Keratinocyte (primary cell): Measurements from ENCODE around the gene TRPM6. TPM values are rescaled to one million over a fixed set of nuclear protein-coding genes. Genes with fewer than 3 reads are reported as not detected.

Source experiments
- DNase-seq: peaks from one replicate; pipeline ENCODE4 v3.0.0-alpha.2; 2011; ENCODE audit warnings: low read depth, missing footprints, low spot score
- FAIRE-seq: peaks from 2 replicates; lab custom pipeline; 2011; peaks lifted over from hg19 to GRCh38; lab: Jason Lieb, UNC
- H2AFZ ChIP-seq: 2 replicates; pipeline ENCODE4 v1.6.0; 2012; ENCODE audit warnings: low read length, control low read depth, inconsistent platforms; ENCODE audit not compliant: control insufficient read depth
- H3K27ac ChIP-seq: 2 replicates; pipeline ENCODE4 v1.5.1; 2011; ENCODE audit warnings: low read length; ENCODE audit not compliant: control insufficient read depth, insufficient read depth
- H3K27me3 ChIP-seq: 3 replicates; pipeline ENCODE4 v1.6.0; 2011; ENCODE audit warnings: low read length; ENCODE audit not compliant: control insufficient read depth, insufficient read depth; ENCODE audit errors: extremely low read depth
- H3K36me3 ChIP-seq, 2 experiments: 2 replicates in 1 of 2; 3 replicates in 1 of 2; pipeline ENCODE4 v1.5.1; 2011; ENCODE audit warnings: low read length in 2 of 2, mild to moderate bottlenecking in 1 of 2; ENCODE audit not compliant: control insufficient read depth in 2 of 2, insufficient read depth in 2 of 2; ENCODE audit errors: extremely low read depth in 1 of 2
- H3K4me1 ChIP-seq: 3 replicates; pipeline ENCODE4 v1.5.1; 2011; ENCODE audit warnings: low read length; ENCODE audit not compliant: control insufficient read depth, insufficient read depth; ENCODE audit errors: extremely low read depth
- H3K4me2 ChIP-seq: 3 replicates; pipeline ENCODE4 v1.6.0; 2011; ENCODE audit warnings: low read depth, low read length; ENCODE audit not compliant: control insufficient read depth, insufficient read depth; ENCODE audit errors: extremely low read depth
- H3K4me3 ChIP-seq, 3 experiments: fragments of 200-600 bp in 1 of 3; sonication (generic) in 1 of 3; 2 replicates in 2 of 3; 3 replicates in 1 of 3; pipeline ENCODE4 v1.5.1; 2011 to 2016; ENCODE audit warnings: low read length in 3 of 3, mild to moderate bottlenecking in 3 of 3, control low read depth in 2 of 3, inconsistent platforms in 1 of 3, low read depth in 1 of 3, mixed read lengths in 1 of 3, mixed run types in 1 of 3, moderate library complexity in 1 of 3; ENCODE audit not compliant: control insufficient read depth in 2 of 3, insufficient read depth in 2 of 3; ENCODE audit errors: extremely low read depth in 1 of 3
- H3K79me2 ChIP-seq: 2 replicates; pipeline ENCODE4 v1.6.0; 2012; ENCODE audit warnings: low read length; ENCODE audit not compliant: control insufficient read depth, insufficient read depth
- H3K9ac ChIP-seq: 3 replicates; pipeline ENCODE4 v1.6.0; 2011; ENCODE audit warnings: low read length; ENCODE audit not compliant: control insufficient read depth, insufficient read depth; ENCODE audit errors: extremely low read depth
- H3K9me1 ChIP-seq: 3 replicates; pipeline ENCODE4 v1.6.0; 2011; ENCODE audit warnings: low read length; ENCODE audit not compliant: control insufficient read depth, insufficient read depth; ENCODE audit errors: extremely low read depth
- H3K9me3 ChIP-seq: 2 replicates; pipeline ENCODE4 v1.5.1; 2012; ENCODE audit warnings: low read depth, low read length; ENCODE audit not compliant: control insufficient read depth
- H4K20me1 ChIP-seq: 3 replicates; pipeline ENCODE4 v1.6.0; 2011; ENCODE audit warnings: low read length; ENCODE audit not compliant: control insufficient read depth, insufficient read depth; ENCODE audit errors: extremely low read depth
- CTCF ChIP-seq, 3 experiments: IDR thresholded peaks in 1 of 3; conservative IDR thresholded peaks in 1 of 3; optimal IDR thresholded peaks in 1 of 3; 2 replicates in 2 of 3; 3 replicates in 1 of 3; pipeline versions ENCODE3 to v1.5.1; 2011; ENCODE audit warnings: low read length in 3 of 3, mild to moderate bottlenecking in 3 of 3, moderate library complexity in 2 of 3, control low read depth in 1 of 3, inconsistent platforms in 1 of 3; ENCODE audit not compliant: insufficient read depth in 2 of 3; ENCODE audit errors: extremely low read depth in 1 of 3
- EZH2 ChIP-seq: IDR thresholded peaks from one replicate; pipeline ENCODE4 v1.6.1; 2012; ENCODE audit warnings: inconsistent platforms, mild to moderate bottlenecking, low read length, moderate library complexity
- dilution Hi-C: fragments of 300-500 bp; cut with MboI; formaldehyde crosslinking; loops from one replicate; pipeline ENCODE4 v1.7.0; 2020; ENCODE audit warnings: low sequenced_read_pairs; ENCODE audit not compliant: extremely low pct_ligation_motif_present
- polyA plus RNA-seq, 5 experiments: library from polyadenylated mRNA; depleted of rRNA in 3 of 5; stranded (reverse) in 3 of 5; stranded (forward) in 1 of 5; unstranded in 1 of 5; fragments of >200 nt; gene quantifications; 1 replicate in 1 of 5; 2 replicates in 3 of 5; 3 replicates in 1 of 5; pipeline versions ENCODE4 v1.2.1 to v1.2.3, GENCODE V29; 2011 to 2012; ENCODE audit warnings: missing spikeins in 2 of 5, low read depth in 1 of 5, low replicate concordance in 1 of 5

TRPM6 gene
- polyA plus RNA-seq, 1 donor (not counting 4 experiments of a cell fraction or from before 2014, with no cell fraction given) = 0.18 TPM

GRCh38 chr9:74728176-74728575, 159.5 kb downstream of the TRPM6 start:
- no peaks in the 10 kb centered on the region for H3K4me1 ChIP-seq
- H3K9me1 ChIP-seq = no peaks in the 10 kb centered on the region
- no peaks in the 10 kb centered on the region for H3K79me2 ChIP-seq
- peaks cover 6% of the 10 kb centered on the region for H3K27me3 ChIP-seq
- H2AFZ ChIP-seq = no peak overlapping the region
- H3K9ac ChIP-seq = no peak overlapping the region
- no peaks in the 10 kb centered on the region for H3K9me3 ChIP-seq
- H3K27ac ChIP-seq = no peak overlapping the region
- TF ChIP-seq EZH2 (no peak), CTCF (optimal IDR thresholded peaks at IDR 0.05 in 1 of 3, IDR thresholded peaks at IDR 0.05 in 1 of 3, conservative IDR thresholded peaks at IDR 0.05 in 1 of 3; ENCODE audit: extremely low read depth in 1 of 3, insufficient read depth in 2 of 3, low read length in 3 of 3) (no peak)
- no peak overlapping the region for H3K4me3 ChIP-seq
- no peak overlapping the region for H3K4me2 ChIP-seq
- H4K20me1 ChIP-seq = no peaks in the 10 kb centered on the region
- FAIRE-seq (no peak), DNase-seq (no peak)
- dilution Hi-C loops = no loop called here
- H3K36me3 ChIP-seq = no peaks in the 10 kb centered on the region

GRCh38 chr9:74726581-74726980, 161.1 kb downstream of the TRPM6 start:
- Histone ChIP-seq H3K27ac (no peak overlapping the region), H3K4me2 (no peak overlapping the region), H3K79me2 (no peaks in the 10 kb centered on the region), H3K4me1 (no peaks in the 10 kb centered on the region), H3K9ac (no peak overlapping the region), H2AFZ (no peak overlapping the region), H4K20me1 (no peaks in the 10 kb centered on the region), H3K27me3 (peaks cover 6% of the 10 kb centered on the region), H3K4me3 (no peak overlapping the region), H3K9me1 (no peaks in the 10 kb centered on the region), H3K36me3 (no peaks in the 10 kb centered on the region), H3K9me3 (no peaks in the 10 kb centered on the region)
- no peak for DNase-seq
- TF ChIP-seq CTCF (optimal IDR thresholded peaks at IDR 0.05 in 1 of 3, IDR thresholded peaks at IDR 0.05 in 1 of 3, conservative IDR thresholded peaks at IDR 0.05 in 1 of 3; ENCODE audit: extremely low read depth in 1 of 3, insufficient read depth in 2 of 3, low read length in 3 of 3) (no peak), EZH2 (no peak)
- dilution Hi-C loops = no loop called here
- FAIRE-seq = no peak
